ENCODE results near the gene SMARCC2.
"Not testable (repeated sequence)": the region's sequence is repeated elsewhere in the genome, so short reads cannot be mapped to it uniquely, and the experiment has no call there.

- TF ChIP-seq EZH2phosphoT487 (IDR thresholded peaks at IDR 0.05; ENCODE audit: low read length); EZH2 (optimal IDR thresholded peaks at IDR 0.05; ENCODE audit: low read depth, low read length): not testable (repeated sequence)
- TF ChIP-seq, protein P1, sequence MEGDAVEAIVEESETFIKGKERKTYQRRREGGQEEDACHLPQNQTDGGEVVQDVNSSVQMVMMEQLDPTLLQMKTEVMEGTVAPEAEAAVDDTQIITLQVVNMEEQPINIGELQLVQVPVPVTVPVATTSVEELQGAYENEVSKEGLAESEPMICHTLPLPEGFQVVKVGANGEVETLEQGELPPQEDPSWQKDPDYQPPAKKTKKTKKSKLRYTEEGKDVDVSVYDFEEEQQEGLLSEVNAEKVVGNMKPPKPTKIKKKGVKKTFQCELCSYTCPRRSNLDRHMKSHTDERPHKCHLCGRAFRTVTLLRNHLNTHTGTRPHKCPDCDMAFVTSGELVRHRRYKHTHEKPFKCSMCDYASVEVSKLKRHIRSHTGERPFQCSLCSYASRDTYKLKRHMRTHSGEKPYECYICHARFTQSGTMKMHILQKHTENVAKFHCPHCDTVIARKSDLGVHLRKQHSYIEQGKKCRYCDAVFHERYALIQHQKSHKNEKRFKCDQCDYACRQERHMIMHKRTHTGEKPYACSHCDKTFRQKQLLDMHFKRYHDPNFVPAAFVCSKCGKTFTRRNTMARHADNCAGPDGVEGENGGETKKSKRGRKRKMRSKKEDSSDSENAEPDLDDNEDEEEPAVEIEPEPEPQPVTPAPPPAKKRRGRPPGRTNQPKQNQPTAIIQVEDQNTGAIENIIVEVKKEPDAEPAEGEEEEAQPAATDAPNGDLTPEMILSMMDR (IDR thresholded peaks at IDR 0.05; ENCODE audit: low read length), result not testable (repeated sequence)
Measured at GRCh38 chr12:56117082-56117706, 72.1 kb downstream of the SMARCC2 start.

All from MM.1S (cell line).